ENCODE measurements around the gene GRAMD1A.

- TF ChIP-seq YY1 (IDR thresholded peaks at IDR 0.05; ENCODE audit: insufficient read depth, insufficient read length), result no peak
- no peak for TF ChIP-seq ZNF274 (IDR thresholded peaks at IDR 0.05; ENCODE audit: low read depth, low read length)
These were observed 23.5 kb upstream of the GRAMD1A start for GRCh38 chr19:34976611-34977010.
